AG09309 (cell line): ENCODE measurements around the gene LZIC.
"Not testable (repeated sequence)": the region's sequence is repeated elsewhere in the genome, so short reads cannot be mapped to it uniquely, and the experiment has no call there.

Experiments used
- DNase-seq: peaks from one replicate; pipeline ENCODE4 v3.0.0-alpha.2; 2010; ENCODE audit warnings: low read depth
- H3K4me3 ChIP-seq: 2 replicates; pipeline ENCODE4 v1.5.1; 2011; ENCODE audit warnings: mild to moderate bottlenecking, low read depth, low read length, moderate library complexity; ENCODE audit not compliant: control insufficient read depth
- TF ChIP-seq, protein P1 (sequence below): IDR thresholded peaks from 2 replicates; pipeline ENCODE4 v1.5.1; 2011; ENCODE audit warnings: mild to moderate bottlenecking, low read depth, low read length, inconsistent platforms; ENCODE audit not compliant: insufficient read depth, control insufficient read depth; ENCODE audit errors: missing control alignments

Gene LZIC

DNA sequence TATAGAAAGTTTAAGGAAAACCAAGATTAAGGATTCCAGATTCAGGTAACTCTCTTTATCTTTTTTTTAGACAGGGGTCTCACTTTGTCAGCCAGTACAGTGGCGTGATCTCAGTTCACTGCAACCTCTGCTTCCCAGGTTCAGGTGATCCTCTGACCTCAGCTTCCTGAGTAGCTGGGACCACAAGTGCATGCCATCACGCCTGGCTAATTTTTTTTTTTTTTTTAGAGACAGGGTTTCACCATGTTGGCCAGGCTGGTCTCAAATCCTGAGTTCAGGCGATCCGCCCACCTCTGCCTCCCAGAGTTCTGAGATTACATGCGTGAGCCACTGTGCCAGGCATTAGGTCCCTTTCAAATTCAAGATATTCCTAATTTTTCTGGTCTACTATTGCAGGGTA, 15.9 kb downstream of the LZIC start:
- no peak for DNase-seq
- H3K4me3 ChIP-seq = no peak overlapping the region
- TF ChIP-seq, protein P1, sequence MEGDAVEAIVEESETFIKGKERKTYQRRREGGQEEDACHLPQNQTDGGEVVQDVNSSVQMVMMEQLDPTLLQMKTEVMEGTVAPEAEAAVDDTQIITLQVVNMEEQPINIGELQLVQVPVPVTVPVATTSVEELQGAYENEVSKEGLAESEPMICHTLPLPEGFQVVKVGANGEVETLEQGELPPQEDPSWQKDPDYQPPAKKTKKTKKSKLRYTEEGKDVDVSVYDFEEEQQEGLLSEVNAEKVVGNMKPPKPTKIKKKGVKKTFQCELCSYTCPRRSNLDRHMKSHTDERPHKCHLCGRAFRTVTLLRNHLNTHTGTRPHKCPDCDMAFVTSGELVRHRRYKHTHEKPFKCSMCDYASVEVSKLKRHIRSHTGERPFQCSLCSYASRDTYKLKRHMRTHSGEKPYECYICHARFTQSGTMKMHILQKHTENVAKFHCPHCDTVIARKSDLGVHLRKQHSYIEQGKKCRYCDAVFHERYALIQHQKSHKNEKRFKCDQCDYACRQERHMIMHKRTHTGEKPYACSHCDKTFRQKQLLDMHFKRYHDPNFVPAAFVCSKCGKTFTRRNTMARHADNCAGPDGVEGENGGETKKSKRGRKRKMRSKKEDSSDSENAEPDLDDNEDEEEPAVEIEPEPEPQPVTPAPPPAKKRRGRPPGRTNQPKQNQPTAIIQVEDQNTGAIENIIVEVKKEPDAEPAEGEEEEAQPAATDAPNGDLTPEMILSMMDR = no peak

GRCh38 chr1:9922342-9922741, 20.8 kb downstream of the LZIC start:
- TF ChIP-seq, protein P1 = no peak
- DNase-seq = no peak
- H3K4me3 ChIP-seq = no peak overlapping the region

GRCh38 chr1:9920606-9921005, 22.6 kb downstream of the LZIC start:
- no peak overlapping the region for H3K4me3 ChIP-seq
- TF ChIP-seq, protein P1 = no peak
- no peak for DNase-seq

GRCh38 chr1:9917901-9918300, 25.3 kb downstream of the LZIC start:
- no peak overlapping the region for H3K4me3 ChIP-seq
- TF ChIP-seq, protein P1 = no peak
- no peak for DNase-seq

DNA sequence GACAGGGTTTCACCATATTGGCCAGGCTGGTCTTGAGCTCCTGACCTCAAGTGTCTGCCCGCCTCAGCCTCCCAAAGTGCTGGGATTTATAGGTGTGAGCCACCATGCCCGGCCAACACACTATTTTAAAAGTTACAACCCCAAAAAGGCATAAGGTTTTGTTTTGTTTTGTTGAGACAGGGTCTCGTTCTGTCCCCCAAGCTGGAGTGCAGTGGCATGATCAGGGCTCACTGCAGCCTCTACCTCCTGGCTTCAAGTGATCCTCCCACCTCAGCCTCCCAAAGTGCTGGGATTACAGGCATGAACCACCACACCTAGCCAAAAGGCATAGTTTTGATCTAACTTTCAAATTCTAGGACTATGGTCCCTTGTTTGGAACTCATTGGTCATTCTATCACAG, 25.7 kb downstream of the LZIC start:
- H3K4me3 ChIP-seq, DNase-seq: not testable (repeated sequence)

GRCh38 chr1:9916452-9916851, 26.7 kb downstream of the LZIC start:
- no peak for DNase-seq
- no peak overlapping the region for H3K4me3 ChIP-seq
- TF ChIP-seq, protein P1 = no peak

DNA sequence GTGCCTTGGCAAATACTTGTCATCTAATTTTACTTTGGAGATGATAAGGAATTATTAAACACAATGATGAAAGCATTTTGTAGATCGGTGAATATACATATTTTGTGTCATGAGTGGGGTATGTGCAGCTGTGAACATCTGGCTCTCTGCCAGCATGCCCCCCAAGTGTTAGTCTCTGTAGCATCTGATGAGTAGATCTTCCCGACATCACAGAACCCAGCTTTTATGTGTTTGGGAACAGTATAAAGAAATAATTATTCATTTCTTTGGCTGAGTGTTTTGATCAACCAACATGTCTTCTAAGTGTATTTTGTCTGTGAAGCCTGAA, 28.6 kb downstream of the LZIC start:
- H3K4me3 ChIP-seq = no peak overlapping the region
- no peak for DNase-seq
- TF ChIP-seq, protein P1 = no peak
